ENCODE measurements around the gene SLC9A1. TPM values are rescaled to one million over a fixed set of nuclear protein-coding genes. Genes with fewer than 3 reads are reported as not detected.
A peak's percentile ranks its signal among the peaks of the same experiment; 100 is the strongest.
"Not testable (repeated sequence)": the region's sequence is repeated elsewhere in the genome, so short reads cannot be mapped to it uniquely, and the experiment has no call there.

Gene SLC9A1
- polyA plus RNA-seq, 3 donors = 4.5 to 14.2 (median 4.6) TPM

GRCh38 chr1:27192039-27192529 lies 37.2 kb upstream of the SLC9A1 start:
- peak; percentile 66 to 76 (median 66) for DNase-seq
- H4K20me1 ChIP-seq (ENCODE audit: insufficient read depth, low read length) = no peaks in the 10 kb centered on the region
- no peaks in the 10 kb centered on the region for H3K36me3 Mint-ChIP-seq
- WGBS (ENCODE audit: insufficient coverage) = 44% methylated on average over 5 of the region's 8 CpGs
- no peaks in the 10 kb centered on the region for H3K36me3 ChIP-seq (replicated peaks in 1 of 2; ENCODE audit: control insufficient read depth in 1 of 2, insufficient read depth in 2 of 2, low read length in 2 of 2)
- H3K4me1 Mint-ChIP-seq = peaks cover 14% of the 10 kb centered on the region
- peak overlapping the region; percentile 9 to 68 for H3K4me3 Mint-ChIP-seq
- TF ChIP-seq CTCF (IDR thresholded peaks at IDR 0.05) = no peak
- H3K27ac Mint-ChIP-seq = peak overlapping the region in 5 of 7 donors; percentile 75 to 90 (median 89)
- H3K9ac ChIP-seq (ENCODE audit: insufficient read depth, low read length, poor library complexity, severe bottlenecking) = no peak overlapping the region
- intact Hi-C loops (cut with micrococcal nuclease) = loop anchor here (5.0 to 10.0 kb wide), 2 partner anchors 35 to 147 kb away; partner anchors contain the start of gene SLC9A1 (in 1 of the 2)
- H3K4me1 ChIP-seq (ENCODE audit: control insufficient read depth in 1 of 2, insufficient read depth in 2 of 2, low read length in 2 of 2) = peaks cover 14 to 18% of the 10 kb centered on the region in 2 donors
- H3K4me2 ChIP-seq (replicated peaks; ENCODE audit: extremely low read depth, low read length, poor library complexity, severe bottlenecking) = peak overlapping the region; percentile 29
- no peaks in the 10 kb centered on the region for H3K9me3 ChIP-seq (replicated peaks in 1 of 2; ENCODE audit: control insufficient read depth in 1 of 2, insufficient read depth in 1 of 2, low read length in 2 of 2)
- peaks cover 0 to 3% (median 0%) of the 10 kb centered on the region in 7 donors for H3K9me3 Mint-ChIP-seq
- H2AFZ ChIP-seq (ENCODE audit: insufficient read depth, low read depth, low read length, poor library complexity, severe bottlenecking) = peak overlapping the region; percentile 32
- H3K27ac ChIP-seq (ENCODE audit: low read depth in 1 of 2, low read length in 2 of 2) = no peak overlapping the region
- H3K4me3 ChIP-seq (replicated peaks in 1 of 3; ENCODE audit: low read depth in 2 of 3, low read length in 3 of 3) = no peak overlapping the region
- no peaks in the 10 kb centered on the region for H3K27me3 ChIP-seq (ENCODE audit: control insufficient read depth in 2 of 2, insufficient read depth in 2 of 2, low read length in 2 of 2)
- peaks cover 2 to 6% (median 2%) of the 10 kb centered on the region in 3 donors for H3K27me3 Mint-ChIP-seq (ENCODE audit: low read depth in 3 of 3)
- H3K79me2 ChIP-seq (ENCODE audit: insufficient read depth, low read length) = no peaks in the 10 kb centered on the region

GRCh38 chr1:27184665-27185064 lies 29.7 kb upstream of the SLC9A1 start:
- H3K4me2 ChIP-seq (replicated peaks; ENCODE audit: extremely low read depth, low read length, poor library complexity, severe bottlenecking); H3K36me3 ChIP-seq (replicated peaks in 1 of 2; ENCODE audit: control insufficient read depth in 1 of 2, insufficient read depth in 2 of 2, low read length in 2 of 2); H3K4me1 Mint-ChIP-seq; H4K20me1 ChIP-seq (ENCODE audit: insufficient read depth, low read length); DNase-seq; H3K36me3 Mint-ChIP-seq; H3K27me3 Mint-ChIP-seq (ENCODE audit: low read depth in 3 of 3); H3K9ac ChIP-seq (ENCODE audit: insufficient read depth, low read length, poor library complexity, severe bottlenecking); H3K27me3 ChIP-seq (ENCODE audit: control insufficient read depth in 2 of 2, insufficient read depth in 2 of 2, low read length in 2 of 2); H3K4me3 Mint-ChIP-seq; H3K27ac Mint-ChIP-seq; intact Hi-C loops (cut with micrococcal nuclease); H2AFZ ChIP-seq (ENCODE audit: insufficient read depth, low read depth, low read length, poor library complexity, severe bottlenecking); H3K79me2 ChIP-seq (ENCODE audit: insufficient read depth, low read length); H3K4me3 ChIP-seq (replicated peaks in 1 of 3; ENCODE audit: low read depth in 2 of 3, low read length in 3 of 3); H3K27ac ChIP-seq (ENCODE audit: low read depth in 1 of 2, low read length in 2 of 2); H3K4me1 ChIP-seq (ENCODE audit: control insufficient read depth in 1 of 2, insufficient read depth in 2 of 2, low read length in 2 of 2): not testable (repeated sequence)
- WGBS (ENCODE audit: insufficient coverage) = 100% methylated on average over 2 of the region's 3 CpGs
- H3K9me3 ChIP-seq (replicated peaks in 1 of 2; ENCODE audit: control insufficient read depth in 1 of 2, insufficient read depth in 1 of 2, low read length in 2 of 2) = peaks cover 12 to 33% of the 10 kb centered on the region in 2 donors
- peaks cover 12 to 44% (median 32%) of the 10 kb centered on the region in 7 donors for H3K9me3 Mint-ChIP-seq
